GM13977 (cell line): ENCODE results near the gene WFDC5.
"Not testable (repeated sequence)": the region's sequence is repeated elsewhere in the genome, so short reads cannot be mapped to it uniquely, and the experiment has no call there.

Source experiments
- DNase-seq: peaks from one replicate; pipeline ENCODE4 v3.0.0; 2012; ENCODE audit warnings: low spot score
- in situ Hi-C: fragments of 300-500 bp; cut with MboI; formaldehyde crosslinking; loops from one replicate; pipeline ENCODE4 v1.12.0; 2022; ENCODE audit warnings: low sequenced_read_pairs, low pct_unique_long_range_greater_than_20kb, mixed read lengths, inconsistent platforms; ENCODE audit not compliant: unreplicated experiment
- TF ChIP-seq, protein P1 (sequence below): IDR thresholded peaks from 2 replicates; pipeline ENCODE4 v1.5.1; 2012; ENCODE audit warnings: mild to moderate bottlenecking, control low read depth; ENCODE audit not compliant: insufficient read depth; ENCODE audit errors: extremely low read depth, missing control alignments

The WFDC5 gene

DNA sequence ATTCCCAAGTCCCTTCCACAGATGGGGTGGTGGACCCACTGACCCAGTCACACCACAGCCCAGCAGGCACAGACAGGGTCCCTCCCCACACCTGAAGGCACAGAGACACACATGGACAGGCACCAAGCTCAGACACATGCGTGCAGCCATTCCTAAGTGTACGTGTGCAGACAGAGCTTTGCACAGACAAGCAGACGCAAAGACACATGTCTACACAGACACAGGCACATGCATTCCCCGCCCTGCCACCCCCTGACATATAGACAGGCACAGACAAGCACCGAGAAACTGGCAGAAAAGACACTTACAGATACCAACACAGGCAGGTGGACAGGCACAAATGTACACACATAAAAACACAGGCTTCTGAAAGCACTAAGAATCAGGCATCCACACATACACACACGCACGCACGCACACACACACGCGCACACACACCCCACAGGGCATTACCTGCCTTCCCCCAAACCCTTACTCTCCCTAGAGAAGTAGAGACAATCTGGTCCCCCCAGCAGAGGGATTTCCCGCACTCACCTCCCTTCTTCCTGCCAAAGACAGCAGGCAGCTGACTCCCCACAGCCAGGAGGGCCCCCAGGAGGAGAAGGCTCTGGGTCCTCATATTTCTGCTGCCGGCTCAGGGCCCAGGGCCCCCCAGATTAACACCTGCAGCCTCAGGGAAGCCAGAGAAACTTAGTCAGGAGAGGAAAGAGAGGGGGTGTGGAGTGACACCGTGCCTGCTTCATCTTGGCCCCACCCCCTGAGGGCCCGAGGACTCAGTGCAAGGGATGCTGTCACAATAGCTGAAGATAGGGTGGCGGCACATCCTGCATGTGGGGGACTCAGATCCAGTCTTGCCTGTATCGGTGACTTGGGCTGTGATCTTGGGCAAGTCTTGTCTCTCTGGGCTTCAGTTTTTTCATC lies at the start of gene WFDC5:
Gene WFDC5, minus strand, starts transcription at position 710 of the 921 bp plus-strand sequence. Its CDS starts 91 bp downstream, at position 619.
- in situ Hi-C loops = no loop called here
- no peak for DNase-seq
- TF ChIP-seq, protein P1, sequence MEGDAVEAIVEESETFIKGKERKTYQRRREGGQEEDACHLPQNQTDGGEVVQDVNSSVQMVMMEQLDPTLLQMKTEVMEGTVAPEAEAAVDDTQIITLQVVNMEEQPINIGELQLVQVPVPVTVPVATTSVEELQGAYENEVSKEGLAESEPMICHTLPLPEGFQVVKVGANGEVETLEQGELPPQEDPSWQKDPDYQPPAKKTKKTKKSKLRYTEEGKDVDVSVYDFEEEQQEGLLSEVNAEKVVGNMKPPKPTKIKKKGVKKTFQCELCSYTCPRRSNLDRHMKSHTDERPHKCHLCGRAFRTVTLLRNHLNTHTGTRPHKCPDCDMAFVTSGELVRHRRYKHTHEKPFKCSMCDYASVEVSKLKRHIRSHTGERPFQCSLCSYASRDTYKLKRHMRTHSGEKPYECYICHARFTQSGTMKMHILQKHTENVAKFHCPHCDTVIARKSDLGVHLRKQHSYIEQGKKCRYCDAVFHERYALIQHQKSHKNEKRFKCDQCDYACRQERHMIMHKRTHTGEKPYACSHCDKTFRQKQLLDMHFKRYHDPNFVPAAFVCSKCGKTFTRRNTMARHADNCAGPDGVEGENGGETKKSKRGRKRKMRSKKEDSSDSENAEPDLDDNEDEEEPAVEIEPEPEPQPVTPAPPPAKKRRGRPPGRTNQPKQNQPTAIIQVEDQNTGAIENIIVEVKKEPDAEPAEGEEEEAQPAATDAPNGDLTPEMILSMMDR = no peak

- DNase-seq = no peak
- TF ChIP-seq, protein P1 = no peak
- in situ Hi-C loops = no loop called here
These were observed 48.3 kb upstream of the WFDC5 start for GRCh38 chr20:45163083-45163803.

GRCh38 chr20:45157962-45158361 lies 43.0 kb upstream of the WFDC5 start:
- in situ Hi-C loops = no loop called here
- no peak for DNase-seq
- TF ChIP-seq, protein P1 = no peak

DNA sequence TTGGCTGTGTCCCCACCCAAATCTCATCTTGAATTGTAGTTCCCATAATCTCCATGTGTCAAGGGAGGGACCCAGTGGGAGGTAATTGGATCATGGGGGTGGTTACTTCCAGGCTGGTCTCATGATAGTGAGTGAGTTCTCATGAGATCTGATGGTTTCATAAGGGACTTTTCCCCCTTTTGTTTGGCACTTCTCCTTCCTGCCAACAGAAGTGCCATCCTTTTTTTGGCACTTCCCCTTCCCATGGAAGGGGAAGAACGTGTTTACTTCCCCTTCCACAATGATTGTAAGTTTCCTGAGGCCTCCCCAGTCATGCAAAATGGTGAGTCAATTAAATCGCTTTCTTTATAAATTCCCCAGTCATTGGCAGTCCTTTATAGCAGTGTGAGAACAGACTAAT lies 41.7 kb upstream of the WFDC5 start:
- no peak for DNase-seq
- in situ Hi-C loops = no loop called here
- TF ChIP-seq, protein P1 = no peak

DNA sequence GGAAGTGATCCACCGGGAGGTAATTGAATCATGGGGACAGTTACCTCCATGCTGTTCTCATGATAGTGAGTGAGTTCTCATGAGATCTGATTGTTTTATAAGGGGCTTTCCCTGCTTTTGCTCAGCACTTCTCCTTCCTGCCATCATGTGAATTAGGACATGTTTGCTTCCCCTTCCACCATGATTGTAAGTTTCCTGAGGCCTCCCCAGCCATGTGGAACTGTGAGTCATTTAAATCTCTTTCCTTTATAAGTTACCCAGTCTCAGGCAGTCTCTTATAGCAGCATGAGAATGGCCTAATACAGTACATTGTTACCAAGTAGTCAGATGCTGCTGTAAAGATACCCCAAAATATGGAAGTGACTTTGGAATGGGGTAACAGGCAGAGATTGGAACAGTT lies 39.8 kb upstream of the WFDC5 start:
- in situ Hi-C loops, DNase-seq: not testable (repeated sequence)

DNA sequence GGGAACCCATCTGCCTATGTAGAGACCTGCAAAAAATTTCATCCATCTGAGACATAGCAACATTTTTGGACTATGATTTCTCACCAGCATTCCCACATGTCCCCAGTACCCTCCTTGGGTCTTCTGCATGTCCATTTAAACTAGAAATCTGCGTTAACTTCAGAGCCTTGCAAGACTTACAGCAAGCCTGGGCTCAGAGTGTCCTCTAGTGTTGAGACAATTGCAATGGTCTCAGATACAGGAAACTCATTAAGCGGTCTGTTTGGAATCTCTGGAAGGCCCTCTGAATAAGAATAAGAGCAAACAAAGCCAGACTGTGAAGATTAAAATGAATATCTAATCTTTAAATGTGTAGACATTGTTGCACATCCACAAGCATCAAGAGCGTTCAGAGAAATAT lies 39.2 kb upstream of the WFDC5 start:
- DNase-seq = no peak
- in situ Hi-C loops = no loop called here
- TF ChIP-seq, protein P1 = no peak

GRCh38 chr20:45153752-45154151 lies 38.8 kb upstream of the WFDC5 start:
- TF ChIP-seq, protein P1 = no peak
- no peak for DNase-seq
- in situ Hi-C loops = no loop called here
